Parathyroid adenoma (tissue), 2 donors: Measurements from ENCODE around the gene TBK1.

ENCODE experiments used
- H2AFZ ChIP-seq: fragments of 300-600 bp; sonication (generic); one replicate; pipeline ENCODE4 v1.7.0; 2017; ENCODE audit warnings: antibody characterized with exemption, mild to moderate bottlenecking
- H3K27ac ChIP-seq: fragments of 300-600 bp; sonication (generic); one replicate; pipeline ENCODE4 v1.7.0; 2017
- H3K27me3 ChIP-seq: fragments of 300-600 bp; sonication (generic); one replicate; pipeline ENCODE4 v1.7.0; 2017; ENCODE audit warnings: low read length; ENCODE audit not compliant: control insufficient read depth, insufficient read depth
- H3K36me3 ChIP-seq: fragments of 300-600 bp; sonication (generic); one replicate; pipeline ENCODE4 v1.7.0; 2017; ENCODE audit warnings: low read length; ENCODE audit not compliant: control insufficient read depth, insufficient read depth
- H3K4me1 ChIP-seq: fragments of 300-600 bp; sonication (generic); one replicate; pipeline ENCODE4 v1.7.0; 2017; ENCODE audit warnings: control low read depth
- H3K4me2 ChIP-seq: fragments of 300-600 bp; sonication (generic); one replicate; pipeline ENCODE4 v1.7.0; 2017; ENCODE audit warnings: low read length
- H3K4me3 ChIP-seq: fragments of 300-600 bp; sonication (generic); one replicate; pipeline ENCODE4 v1.7.0; 2017; ENCODE audit warnings: low read depth, low read length
- H3K79me2 ChIP-seq: fragments of 300-600 bp; sonication (generic); one replicate; pipeline ENCODE4 v1.7.0; 2017; ENCODE audit warnings: control low read depth
- H3K9ac ChIP-seq: fragments of 300-600 bp; sonication (generic); one replicate; pipeline ENCODE4 v1.7.0; 2017; ENCODE audit warnings: mild to moderate bottlenecking
- H3K9me3 ChIP-seq: fragments of 300-600 bp; sonication (generic); one replicate; pipeline ENCODE4 v1.7.0; 2017; ENCODE audit warnings: low read length; ENCODE audit not compliant: control insufficient read depth
- CTCF ChIP-seq: fragments of 300-600 bp; sonication (generic); IDR thresholded peaks from one replicate; pipeline ENCODE4 v1.7.0; 2017; ENCODE audit warnings: antibody characterized with exemption, mild to moderate bottlenecking
- donor health status: primary hyperparathyroidism.

TBK1 gene

GRCh38 chr12:64457032-64457431, 5.1 kb downstream of the TBK1 start:
- Histone ChIP-seq H3K36me3 (no peaks in the 10 kb centered on the region), H3K27ac (peak overlapping the region; percentile 11), H3K4me2 (no peak overlapping the region), H3K4me1 (peaks cover 3% of the 10 kb centered on the region), H3K79me2 (peaks cover 12% of the 10 kb centered on the region), H3K9me3 (no peaks in the 10 kb centered on the region), H3K9ac (no peak overlapping the region), H3K4me3 (no peak overlapping the region), H2AFZ (no peak overlapping the region), H3K27me3 (no peaks in the 10 kb centered on the region)
- no peak for TF ChIP-seq CTCF

- H3K36me3 ChIP-seq, result no peaks in the 10 kb centered on the region
- H3K27me3 ChIP-seq, result no peaks in the 10 kb centered on the region
- H3K9ac ChIP-seq, result no peak overlapping the region
- no peak for TF ChIP-seq CTCF
- H3K4me3 ChIP-seq, result no peak overlapping the region
- no peak overlapping the region for H3K4me2 ChIP-seq
- peaks cover 3% of the 10 kb centered on the region for H3K4me1 ChIP-seq
- H3K27ac ChIP-seq, result peak overlapping the region; percentile 11
- H2AFZ ChIP-seq, result no peak overlapping the region
- no peaks in the 10 kb centered on the region for H3K9me3 ChIP-seq
- peaks cover 12% of the 10 kb centered on the region for H3K79me2 ChIP-seq
Observed at GRCh38 chr12:64457466-64457865, 5.5 kb downstream of the TBK1 start.

DNA sequence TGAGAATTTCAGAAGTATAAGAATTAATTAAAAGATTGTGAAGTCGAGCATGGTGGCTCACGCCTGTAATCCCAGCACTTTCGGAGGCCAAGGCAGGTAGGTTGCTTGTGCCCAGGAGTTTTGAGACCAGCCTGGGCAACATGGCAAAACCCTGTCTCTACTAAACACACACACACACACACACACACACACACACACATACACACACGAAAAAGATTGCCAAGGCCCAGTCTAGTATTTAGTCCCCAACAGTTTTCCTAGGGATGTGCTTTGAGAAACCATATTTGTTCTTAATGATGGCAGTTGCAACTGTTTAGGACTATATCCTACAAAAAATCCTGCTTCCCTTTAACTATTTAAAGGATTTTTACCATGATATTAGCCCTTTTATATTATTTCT, 6.0 kb downstream of the TBK1 start:
- H3K79me2 ChIP-seq, result peaks cover 11% of the 10 kb centered on the region
- no peaks in the 10 kb centered on the region for H3K36me3 ChIP-seq
- H2AFZ ChIP-seq, result no peak overlapping the region
- TF ChIP-seq CTCF, result no peak
- no peak overlapping the region for H3K9ac ChIP-seq
- H3K27ac ChIP-seq, result no peak overlapping the region
- H3K9me3 ChIP-seq, result no peaks in the 10 kb centered on the region
- H3K27me3 ChIP-seq, result no peaks in the 10 kb centered on the region
- H3K4me3 ChIP-seq, result no peak overlapping the region
- no peak overlapping the region for H3K4me2 ChIP-seq
- H3K4me1 ChIP-seq, result peaks cover 3% of the 10 kb centered on the region

- Histone ChIP-seq H3K9ac (no peak overlapping the region), H3K4me3 (peak overlapping the region; percentile 39), H3K4me1 (no peaks in the 10 kb centered on the region), H2AFZ (peak overlapping the region; percentile 41), H3K27ac (peak overlapping the region; percentile 46), H3K4me2 (peak overlapping the region; percentile 43), H3K36me3 (no peaks in the 10 kb centered on the region), H3K9me3 (no peaks in the 10 kb centered on the region), H3K79me2 (peaks cover 4% of the 10 kb centered on the region), H3K27me3 (no peaks in the 10 kb centered on the region)
- no peak for TF ChIP-seq CTCF
Observed at GRCh38 chr12:64459394-64459891, 7.5 kb downstream of the TBK1 start.

- Histone ChIP-seq H3K9ac (no peak overlapping the region), H3K4me1 (no peaks in the 10 kb centered on the region), H3K36me3 (no peaks in the 10 kb centered on the region), H3K4me2 (no peak overlapping the region), H3K27ac (no peak overlapping the region), H3K4me3 (no peak overlapping the region), H3K9me3 (no peaks in the 10 kb centered on the region), H3K79me2 (peaks cover 4% of the 10 kb centered on the region), H2AFZ (no peak overlapping the region), H3K27me3 (no peaks in the 10 kb centered on the region)
- no peak for TF ChIP-seq CTCF
Observed at GRCh38 chr12:64461634-64462414, 9.9 kb downstream of the TBK1 start.
